PFSK-1 (cell line): ENCODE results near the gene AHDC1.

ENCODE experiments used
- REST ChIP-seq, 2 experiments: IDR thresholded peaks; 2 replicates each; pipeline versions ENCODE4 v1.6.1 to v1.8.0; 2011 to 2012; ENCODE audit warnings: low read depth in 2 of 2, low read length in 2 of 2, control low read depth in 1 of 2, inconsistent platforms in 1 of 2, mild to moderate bottlenecking in 1 of 2, moderate library complexity in 1 of 2; ENCODE audit not compliant: insufficient read depth in 1 of 2
- SIN3A ChIP-seq: IDR thresholded peaks from 2 replicates; pipeline ENCODE4 v1.6.1; 2012; ENCODE audit warnings: mild to moderate bottlenecking, low read length, moderate library complexity, borderline replicate concordance; ENCODE audit not compliant: insufficient read depth
- TAF1 ChIP-seq: IDR thresholded peaks from 2 replicates; pipeline ENCODE4 v1.6.1; 2012; ENCODE audit warnings: low read length, control low read depth, borderline replicate concordance; ENCODE audit not compliant: insufficient read depth

GRCh38 chr1:27577504-27578188 is 26.3 kb downstream of the AHDC1 start:
- TF ChIP-seq SIN3A (no peak), REST (IDR thresholded peaks at IDR 0.05; ENCODE audit: insufficient read depth in 1 of 2, low read depth in 2 of 2, low read length in 2 of 2) (no peak), TAF1 (no peak)
